HCT116 (cell line): ENCODE data around the gene DAPK1. TPM values are rescaled to one million over a fixed set of nuclear protein-coding genes. Genes with fewer than 3 reads are reported as not detected.

Experiments
- ATAC-seq: fragments of 200-7000 bp; cut with Tn5 transposase; 2 replicates; pipeline ENCODE4 v1.9.1; 2020; ENCODE audit warnings: mild to moderate bottlenecking, moderate library complexity
- BruUV-seq: library from RNA; stranded (reverse); fragments of 400-500 nt; replicated peaks from 2 replicates; lab custom pipeline; 2021; lab: Mats Ljungman, UMichigan
- CTCF ChIA-PET: fragments of 300-600 bp; sonication (Branson Sonifier 250); formaldehyde crosslinking; loops from one replicate; lab custom pipeline; 2021; ENCODE audit warnings: antibody characterized with exemption; lab: Charles Lee
- POLR2A ChIA-PET: fragments of 300-600, 350-600 bp; sonication (Branson Sonifier 250); formaldehyde crosslinking; loops from one replicate; lab custom pipeline; 2021; ENCODE audit warnings: antibody characterized with exemption; lab: Charles Lee
- RAD21 ChIA-PET, 2 experiments: fragments of 300-600 bp; sonication (Branson Sonifier 250); formaldehyde crosslinking; loops; one replicate each; lab custom pipeline; 2023; ENCODE audit warnings: low total read pairs in 2 of 2; ENCODE audit not compliant: uncharacterized antibody in 2 of 2, unreplicated experiment in 2 of 2, low non-redundant PET in 1 of 2; lab: Charles Lee
- DNase-seq: peaks from one replicate; pipeline ENCODE4 v3.0.0-alpha.2; 2010; ENCODE audit warnings: low read depth, low spot score
- H2AFZ ChIP-seq: fragments of 200-600 bp; shearing (Covaris generic), sonication (generic); 2 replicates; pipeline ENCODE4 v1.6.1; 2017; ENCODE audit warnings: low read depth, mixed run types, mixed read lengths, antibody characterized with exemption, low read length; ENCODE audit not compliant: poor library complexity, severe bottlenecking
- H3K27ac ChIP-seq: 2 replicates; pipeline ENCODE4 v1.5.1; 2012; ENCODE audit warnings: low read depth, low read length
- H3K27me3 ChIP-seq: fragments of 200-600 bp; sonication (generic); 2 replicates; pipeline ENCODE4 v1.6.1; 2016; ENCODE audit warnings: mixed run types, low read length, mixed read lengths; ENCODE audit not compliant: insufficient read depth
- H3K36me3 ChIP-seq, 2 experiments: fragments of 200-500 bp in 1 of 2; fragments of 200-600 bp in 1 of 2; sonication (Bioruptor generic) in 1 of 2; sonication (generic) in 1 of 2; 2 replicates each; pipeline versions ENCODE4 v1.5.1 to v1.6.1; 2014 to 2016; ENCODE audit warnings: low read length in 2 of 2, inconsistent platforms in 1 of 2, mixed read lengths in 1 of 2, mixed run types in 1 of 2; ENCODE audit not compliant: insufficient read depth in 2 of 2, control insufficient read depth in 1 of 2
- H3K4me1 ChIP-seq, 2 experiments: fragments of 200-600 bp in 1 of 2; sonication (generic) in 1 of 2; 2 replicates each; pipeline versions ENCODE4 v1.5.1 to v1.6.1; 2012 to 2017; ENCODE audit warnings: low read length in 2 of 2, inconsistent platforms in 1 of 2, mild to moderate bottlenecking in 1 of 2, mixed read lengths in 1 of 2, mixed run types in 1 of 2, moderate library complexity in 1 of 2; ENCODE audit not compliant: insufficient read depth in 2 of 2, control insufficient read depth in 1 of 2
- H3K4me2 ChIP-seq: fragments of 200-600 bp; sonication (generic); 2 replicates; pipeline ENCODE4 v1.6.1; 2017; ENCODE audit warnings: mixed run types, low read length, mixed read lengths
- H3K4me3 ChIP-seq, 2 experiments: fragments of 200-600 bp in 1 of 2; sonication (generic) in 1 of 2; replicated peaks in 1 of 2; 2 replicates each; pipeline ENCODE4 v1.5.1; 2011 to 2016; ENCODE audit warnings: low read length in 2 of 2, control low read depth in 1 of 2, low read depth in 1 of 2, mild to moderate bottlenecking in 1 of 2, mixed read lengths in 1 of 2, mixed run types in 1 of 2
- H3K79me2 ChIP-seq: fragments of 200-600 bp; sonication (generic); 2 replicates; pipeline ENCODE4 v1.6.1; 2017; ENCODE audit warnings: mild to moderate bottlenecking, mixed run types, low read length, moderate library complexity, mixed read lengths; ENCODE audit not compliant: insufficient read depth
- H3K9ac ChIP-seq: fragments of 200-600 bp; sonication (generic); 2 replicates; pipeline ENCODE4 v1.6.1; 2016; ENCODE audit warnings: low read length, mixed read lengths
- H3K9me2 ChIP-seq: fragments of 200-600 bp; sonication (generic), shearing (Covaris generic); 2 replicates; pipeline ENCODE4 v1.6.1; 2017; ENCODE audit warnings: mixed run types, mild to moderate bottlenecking, moderate library complexity; ENCODE audit not compliant: insufficient read depth
- H3K9me3 ChIP-seq, 2 experiments: fragments of 200-500 bp in 1 of 2; fragments of 200-600 bp in 1 of 2; sonication (Bioruptor generic) in 1 of 2; sonication (generic) in 1 of 2; 2 replicates each; pipeline ENCODE4 v1.6.1; 2014 to 2017; ENCODE audit warnings: low read length in 2 of 2, mixed read lengths in 2 of 2, inconsistent platforms in 1 of 2, low read depth in 1 of 2, mild to moderate bottlenecking in 1 of 2, mixed run types in 1 of 2, moderate library complexity in 1 of 2; ENCODE audit not compliant: control insufficient read depth in 1 of 2, insufficient read depth in 1 of 2
- H4K20me1 ChIP-seq: fragments of 200-600 bp; sonication (generic), shearing (Covaris generic); 2 replicates; pipeline ENCODE4 v1.6.1; 2017; ENCODE audit warnings: mixed run types, mild to moderate bottlenecking, moderate library complexity; ENCODE audit not compliant: insufficient read depth
- ATF3 ChIP-seq: IDR thresholded peaks from 2 replicates; pipeline ENCODE4 v1.6.1; 2012
- CBX3 ChIP-seq: IDR thresholded peaks from 2 replicates; pipeline ENCODE4 v1.6.1; 2012; ENCODE audit warnings: low read depth
- EGR1 ChIP-seq: IDR thresholded peaks from 2 replicates; pipeline ENCODE4 v1.6.1; 2012; ENCODE audit warnings: low read depth
- EZH2 ChIP-seq: fragments of 200-600 bp; sonication (generic); IDR thresholded peaks from 2 replicates; pipeline ENCODE4 v1.6.1; 2017; ENCODE audit warnings: antibody characterized with exemption, mixed run types
- EZH2phosphoT487 ChIP-seq: fragments of 200-600 bp; IDR thresholded peaks from 2 replicates; pipeline ENCODE4 v1.6.1; 2018; ENCODE audit warnings: antibody characterized with exemption, borderline replicate concordance
- FOSL1 ChIP-seq: IDR thresholded peaks from 2 replicates; pipeline ENCODE4 v1.6.1; 2012; ENCODE audit warnings: low read depth
- POLR2A ChIP-seq: IDR thresholded peaks from 2 replicates; pipeline ENCODE4 v1.7.0; 2011; ENCODE audit warnings: borderline replicate concordance; ENCODE audit not compliant: insufficient read depth, insufficient read length; ENCODE audit errors: extremely low read depth
- RAD21 ChIP-seq: IDR thresholded peaks from 2 replicates; pipeline ENCODE4 v1.6.1; 2012; ENCODE audit warnings: low read depth, mild to moderate bottlenecking
- REST ChIP-seq: IDR thresholded peaks from 2 replicates; pipeline ENCODE4 v1.6.1; 2012; ENCODE audit warnings: low read depth
- SP1 ChIP-seq: IDR thresholded peaks from 2 replicates; pipeline ENCODE4 v1.6.1; 2012; ENCODE audit warnings: low read depth
- YY1 ChIP-seq: IDR thresholded peaks from 2 replicates; pipeline ENCODE4 v1.6.1; 2011; ENCODE audit warnings: low read length, low read depth, moderate library complexity, mild to moderate bottlenecking; ENCODE audit not compliant: insufficient replicate concordance; ENCODE audit errors: extremely low read depth
- ZFX ChIP-seq: fragments of 450-650 bp; IDR thresholded peaks from 2 replicates; pipeline ENCODE4 v1.6.1; 2017
- intact Hi-C: fragments of 100-400 bp; cut with micrococcal nuclease; formaldehyde crosslinking; loops from 2 replicates; pipeline ENCODE4 v1.10.0; 2022
- total RNA-seq: library from RNA; stranded (reverse); gene quantifications from one replicate; pipeline ENCODE4 v1.2.1, GENCODE V29; 2021; ENCODE audit not compliant: unreplicated experiment

DAPK1 gene
- total RNA-seq, 1 experiment from 2014 or later = 5.6 TPM

- Histone ChIP-seq H3K4me2 (peak overlapping the region; percentile 47), H3K27me3 (no peaks in the 10 kb centered on the region), H3K4me3 (no peak overlapping the region), H3K36me3 (no peaks in the 10 kb centered on the region), H3K9me2 (no peaks in the 10 kb centered on the region), H2AFZ (no peak overlapping the region), H3K9ac (no peak overlapping the region), H3K27ac (no peak overlapping the region), H3K79me2 (no peaks in the 10 kb centered on the region), H4K20me1 (no peaks in the 10 kb centered on the region), H3K4me1 (peaks cover 3 to 16% of the 10 kb centered on the region in 2 experiments; a peak in 3 of 4 replicates), H3K9me3 (no peaks in the 10 kb centered on the region)
- CTCF ChIA-PET = no interaction called here
- POLR2A ChIA-PET = no interaction called here
- BruUV-seq = no TSS peak
- DNase-seq (no peak), ATAC-seq (no peak)
- TF ChIP-seq CBX3 (no peak), POLR2A (no peak), ATF3 (no peak), EZH2 (no peak), SP1 (no peak), EGR1 (no peak), YY1 (no peak), EZH2phosphoT487 (no peak), FOSL1 (no peak), ZFX (no peak), REST (no peak), RAD21 (no peak)
- RAD21 ChIA-PET = no interaction called here
- intact Hi-C loops = no loop called here
Observed at GRCh38 chr9:87505869-87506678, 8.4 kb downstream of the DAPK1 start.
